ENCODE results near the gene SKIC2.

SKIC2 gene

DNA sequence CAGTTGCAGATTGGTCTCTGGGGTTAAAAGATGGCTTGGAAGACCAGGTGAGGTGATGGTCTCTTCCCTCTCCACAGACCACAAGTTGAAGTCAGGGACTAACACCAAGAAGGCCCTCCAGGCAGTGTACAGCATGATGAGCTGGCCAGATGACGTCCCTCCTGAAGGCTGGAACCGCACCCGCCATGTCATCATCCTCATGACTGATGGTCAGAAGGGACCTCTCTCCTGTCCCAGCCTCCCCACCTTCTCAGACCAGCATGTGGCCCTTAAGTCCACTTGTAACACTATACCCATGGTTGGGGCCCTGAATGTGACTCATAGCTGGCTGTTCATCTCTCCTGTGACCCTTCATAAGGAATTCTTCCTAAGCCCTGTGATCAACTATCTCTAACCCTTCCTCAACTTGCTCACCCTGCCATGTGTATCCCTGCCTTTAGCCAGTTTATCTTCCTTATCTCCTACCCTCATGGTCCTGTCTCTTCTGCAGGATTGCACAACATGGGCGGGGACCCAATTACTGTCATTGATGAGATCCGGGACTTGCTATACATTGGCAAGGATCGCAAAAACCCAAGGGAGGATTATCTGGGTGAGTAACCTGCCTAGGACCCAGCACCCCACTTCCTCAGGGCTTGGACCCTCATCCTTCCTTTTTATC, 10.1 kb upstream of the SKIC2 start:
- TF ChIP-seq CTCF (IDR thresholded peaks at IDR 0.05; ENCODE audit: extremely low read depth, insufficient read depth, missing control alignments) = no peak
- in situ Hi-C loops (cut with MboI; ENCODE audit: low pct_unique_long_range_greater_than_20kb, low sequenced_read_pairs, unreplicated experiment) = no loop called here
- DNase-seq (ENCODE audit: low spot score) = no peak

GRCh38 chr6:31949926-31950548, 8.9 kb upstream of the SKIC2 start:
- DNase-seq (ENCODE audit: low spot score) = no peak
- no peak for TF ChIP-seq CTCF (IDR thresholded peaks at IDR 0.05; ENCODE audit: extremely low read depth, insufficient read depth, missing control alignments)
- in situ Hi-C loops (cut with MboI; ENCODE audit: low pct_unique_long_range_greater_than_20kb, low sequenced_read_pairs, unreplicated experiment) = no loop called here

- in situ Hi-C loops (cut with MboI; ENCODE audit: low pct_unique_long_range_greater_than_20kb, low sequenced_read_pairs, unreplicated experiment) = no loop called here
- TF ChIP-seq CTCF (IDR thresholded peaks at IDR 0.05; ENCODE audit: extremely low read depth, insufficient read depth, missing control alignments) = peak; percentile 69
- no peak for DNase-seq (ENCODE audit: low spot score)
These were observed 6.7 kb upstream of the SKIC2 start for GRCh38 chr6:31952140-31952805.

GRCh38 chr6:31952890-31953289, 6.1 kb upstream of the SKIC2 start:
- no peak for DNase-seq (ENCODE audit: low spot score)
- no peak for TF ChIP-seq CTCF (IDR thresholded peaks at IDR 0.05; ENCODE audit: extremely low read depth, insufficient read depth, missing control alignments)
- in situ Hi-C loops (cut with MboI; ENCODE audit: low pct_unique_long_range_greater_than_20kb, low sequenced_read_pairs, unreplicated experiment) = no loop called here

DNA sequence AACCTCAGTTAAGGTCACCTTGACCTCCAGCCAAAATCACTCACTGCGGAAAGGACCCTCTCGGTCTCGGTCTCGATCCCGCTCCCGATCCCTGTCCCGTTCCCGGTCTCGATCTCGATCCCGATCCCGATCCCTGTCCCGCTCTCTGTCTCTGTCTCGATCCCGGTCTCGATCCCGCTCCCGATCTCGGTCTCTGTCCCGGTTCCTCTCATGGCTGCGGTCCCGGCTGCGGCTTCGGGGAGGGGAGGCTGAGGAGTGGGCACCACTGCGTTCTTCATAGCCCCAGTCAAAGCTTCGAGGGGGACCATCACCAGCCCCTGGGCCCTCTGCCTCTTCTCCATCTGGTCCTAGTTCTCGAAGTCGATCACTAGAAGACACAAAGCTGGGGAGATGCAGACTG, 4.5 kb upstream of the SKIC2 start:
- in situ Hi-C loops (cut with MboI; ENCODE audit: low pct_unique_long_range_greater_than_20kb, low sequenced_read_pairs, unreplicated experiment) = no loop called here
- DNase-seq (ENCODE audit: low spot score) = no peak
- TF ChIP-seq CTCF (IDR thresholded peaks at IDR 0.05; ENCODE audit: extremely low read depth, insufficient read depth, missing control alignments) = no peak

DNA sequence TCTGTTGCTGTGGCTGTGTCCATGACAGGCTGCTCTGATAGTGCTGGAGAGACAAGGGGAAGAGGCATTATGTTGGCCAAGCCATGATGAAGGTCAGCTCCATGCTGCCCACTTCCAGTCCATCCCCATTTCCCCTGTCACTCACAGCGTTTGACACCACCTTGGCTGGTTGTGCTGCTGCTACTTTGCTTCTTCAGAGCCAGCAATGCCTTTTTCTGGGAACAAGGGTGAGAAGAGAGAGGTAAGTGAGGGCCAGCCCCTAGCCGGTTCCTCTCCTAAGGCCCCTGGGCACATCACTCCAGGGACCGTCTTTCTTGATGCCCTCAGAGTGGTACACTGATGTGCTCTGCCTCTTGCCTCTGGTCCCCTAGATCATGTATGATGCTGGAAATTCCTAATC, 2.2 kb upstream of the SKIC2 start:
- in situ Hi-C loops (cut with MboI; ENCODE audit: low pct_unique_long_range_greater_than_20kb, low sequenced_read_pairs, unreplicated experiment) = no loop called here
- no peak for TF ChIP-seq CTCF (IDR thresholded peaks at IDR 0.05; ENCODE audit: extremely low read depth, insufficient read depth, missing control alignments)
- no peak for DNase-seq (ENCODE audit: low spot score)
